Measurements from ENCODE around the gene GDF2. TPM values are rescaled to one million over a fixed set of nuclear protein-coding genes. Genes with fewer than 3 reads are reported as not detected.

The GDF2 gene
- polyA plus RNA-seq, 1 experiment: not detected

DNA sequence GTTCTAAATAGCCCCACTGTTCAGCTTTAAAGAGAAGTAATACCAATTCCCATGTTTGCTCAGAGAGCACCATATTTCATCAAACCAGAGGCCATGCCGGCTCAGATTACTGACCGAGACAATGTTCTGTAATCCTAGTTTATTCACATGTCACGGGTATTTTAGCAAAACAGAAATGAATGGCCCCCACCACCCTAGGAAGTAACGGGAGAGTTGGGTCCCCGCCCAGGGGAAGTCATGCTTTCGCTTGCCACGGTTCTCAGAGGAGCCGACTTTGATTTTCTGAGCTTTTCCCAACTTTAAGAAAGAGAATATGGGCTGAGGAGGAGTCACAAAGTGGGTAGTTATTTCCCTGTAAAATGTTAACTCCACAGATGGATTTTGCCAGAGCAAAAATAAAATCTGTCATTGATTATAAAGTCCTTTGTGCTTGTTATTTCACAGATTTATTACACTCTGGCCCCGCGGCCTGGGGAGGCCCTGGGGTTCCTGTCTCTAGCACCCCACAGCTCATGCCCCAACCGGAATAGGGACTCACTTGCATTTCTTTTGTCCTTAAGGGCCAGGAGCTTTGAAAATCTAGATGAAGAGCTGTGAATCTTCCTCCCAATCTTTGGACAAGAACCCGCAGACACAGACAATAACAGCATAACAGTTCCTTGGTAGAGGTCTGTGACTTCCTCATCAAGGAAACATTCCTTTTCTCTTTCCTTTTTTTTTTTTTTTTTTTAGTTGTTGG, 25.9 kb upstream of the GDF2 start:
- H3K27me3 ChIP-seq (ENCODE audit: control insufficient read depth, insufficient read depth, low read length): peaks cover 59% of the 10 kb centered on the region
- POLR2A ChIA-PET: no interaction called here
- no peak for TF ChIP-seq CTCF (IDR thresholded peaks at IDR 0.05; ENCODE audit: low read depth, low read length)
- DNase-seq (ENCODE audit: low read depth, low spot score): no peak
- no peak overlapping the region for H3K27ac ChIP-seq (ENCODE audit: low read depth, low read length)
- H3K4me3 ChIP-seq (ENCODE audit: low read depth, low read length): no peak overlapping the region
- no peaks in the 10 kb centered on the region for H3K9me3 ChIP-seq (ENCODE audit: control insufficient read depth, insufficient read depth, low read length)
- CTCF ChIA-PET: interaction anchor here (1.0 to 1.7 kb wide), 3 partner anchors 13 to 272 kb away, joined by 3 to 5 read pairs (median 4); no protein-coding TSS in a partner anchor

DNA sequence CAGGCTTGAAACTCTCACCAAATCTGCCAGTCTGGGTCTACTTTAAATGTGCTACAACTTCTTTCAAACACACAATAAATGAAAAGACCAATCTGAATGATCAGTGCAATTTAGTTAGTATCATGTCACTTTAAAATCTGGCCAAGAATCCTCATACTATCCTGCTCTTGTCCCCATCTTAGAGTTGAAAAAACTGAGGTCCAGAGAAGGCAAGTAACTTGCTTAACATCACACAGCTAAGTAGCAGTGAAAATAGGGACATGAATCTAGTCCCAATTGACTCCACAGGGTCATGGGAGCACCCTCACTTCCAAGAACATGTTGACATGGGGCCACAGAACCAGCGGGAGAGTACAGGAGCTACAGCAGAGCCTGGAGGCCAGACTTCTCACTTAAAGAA, 25.3 kb upstream of the GDF2 start:
- no peak overlapping the region for H3K27ac ChIP-seq (ENCODE audit: low read depth, low read length)
- ChIA-PET POLR2A (no interaction called here), CTCF (interaction anchor here (1.2 to 1.7 kb wide), 4 partner anchors 12 to 273 kb away, joined by 4 to 10 read pairs (median 5); no protein-coding TSS in a partner anchor)
- DNase-seq (ENCODE audit: low read depth, low spot score): no peak
- H3K4me3 ChIP-seq (ENCODE audit: low read depth, low read length): no peak overlapping the region
- H3K27me3 ChIP-seq (ENCODE audit: control insufficient read depth, insufficient read depth, low read length): peaks cover 65% of the 10 kb centered on the region
- no peaks in the 10 kb centered on the region for H3K9me3 ChIP-seq (ENCODE audit: control insufficient read depth, insufficient read depth, low read length)
- no peak for TF ChIP-seq CTCF (IDR thresholded peaks at IDR 0.05; ENCODE audit: low read depth, low read length)

GRCh38 chr10:47297866-47298540, 24.3 kb upstream of the GDF2 start:
- CTCF ChIA-PET: interaction anchor here (0.7 to 1.4 kb wide), 3 partner anchors 14 to 250 kb away, joined by 4 to 10 read pairs (median 5); no protein-coding TSS in a partner anchor
- POLR2A ChIA-PET: no interaction called here
- no peaks in the 10 kb centered on the region for H3K9me3 ChIP-seq (ENCODE audit: control insufficient read depth, insufficient read depth, low read length)
- TF ChIP-seq CTCF (IDR thresholded peaks at IDR 0.05; ENCODE audit: low read depth, low read length): no peak
- no peak for DNase-seq (ENCODE audit: low read depth, low spot score)
- H3K27me3 ChIP-seq (ENCODE audit: control insufficient read depth, insufficient read depth, low read length): peaks cover 73% of the 10 kb centered on the region
- no peak overlapping the region for H3K27ac ChIP-seq (ENCODE audit: low read depth, low read length)
- H3K4me3 ChIP-seq (ENCODE audit: low read depth, low read length): no peak overlapping the region

- peaks cover 75% of the 10 kb centered on the region for H3K27me3 ChIP-seq (ENCODE audit: control insufficient read depth, insufficient read depth, low read length)
- CTCF ChIA-PET: interaction anchor here (0.7 to 1.4 kb wide), 2 partner anchors 251 to 274 kb away, joined by 4 to 5 read pairs; no protein-coding TSS in a partner anchor
- H3K27ac ChIP-seq (ENCODE audit: low read depth, low read length): no peak overlapping the region
- TF ChIP-seq CTCF (IDR thresholded peaks at IDR 0.05; ENCODE audit: low read depth, low read length): no peak
- H3K9me3 ChIP-seq (ENCODE audit: control insufficient read depth, insufficient read depth, low read length): no peaks in the 10 kb centered on the region
- no peak for DNase-seq (ENCODE audit: low read depth, low spot score)
- H3K4me3 ChIP-seq (ENCODE audit: low read depth, low read length): no peak overlapping the region
- POLR2A ChIA-PET: no interaction called here
These were observed 23.5 kb upstream of the GDF2 start for GRCh38 chr10:47298715-47299114.

Measured in AG04450 (cell line).